Measurements from ENCODE around the gene SLC66A2.
"Not testable (repeated sequence)": the region's sequence is repeated elsewhere in the genome, so short reads cannot be mapped to it uniquely, and the experiment has no call there.

The SLC66A2 gene

GRCh38 chr18:79951545-79952455 is at the start of gene SLC66A2:
SLC66A2 (minus strand) TSS chr18:79951653; CDS start chr18:79950926, 727 bp downstream.
- peak; percentile 91 for DNase-seq (ENCODE audit: low spot score)

GRCh38 chr18:80000877-80001276 is 49.4 kb upstream of the SLC66A2 start:
- DNase-seq (ENCODE audit: low spot score), result no peak

GRCh38 chr18:79999701-80000100 is 48.2 kb upstream of the SLC66A2 start:
- DNase-seq (ENCODE audit: low spot score), result not testable (repeated sequence)

GRCh38 chr18:79991494-79991893 is 40.0 kb upstream of the SLC66A2 start:
- DNase-seq (ENCODE audit: low spot score), result no peak

- DNase-seq (ENCODE audit: low spot score), result no peak
Measured at GRCh38 chr18:79989195-79989497, 37.7 kb upstream of the SLC66A2 start.

GRCh38 chr18:79988451-79989194 is 37.2 kb upstream of the SLC66A2 start, which contains the start of gene TXNL4A:
TXNL4A (minus strand) TSS chr18:79988563; CDS start chr18:79988392, 171 bp downstream.
- DNase-seq (ENCODE audit: low spot score), result peak; percentile 94

GRCh38 chr18:79988071-79988450 is 36.6 kb upstream of the SLC66A2 start:
- peak; percentile 65 for DNase-seq (ENCODE audit: low spot score)

GRCh38 chr18:79987566-79987965 is 36.1 kb upstream of the SLC66A2 start:
- DNase-seq (ENCODE audit: low spot score), result no peak

- DNase-seq (ENCODE audit: low spot score), result no peak
Measured at GRCh38 chr18:79986726-79987125, 35.3 kb upstream of the SLC66A2 start.

- DNase-seq (ENCODE audit: low spot score), result no peak
Measured at GRCh38 chr18:79985172-79985571, 33.7 kb upstream of the SLC66A2 start.

GRCh38 chr18:79983793-79984192 is 32.3 kb upstream of the SLC66A2 start:
- no peak for DNase-seq (ENCODE audit: low spot score)

GRCh38 chr18:79983253-79983652 is 31.8 kb upstream of the SLC66A2 start:
- no peak for DNase-seq (ENCODE audit: low spot score)

GRCh38 chr18:79982736-79983135 is 31.3 kb upstream of the SLC66A2 start:
- DNase-seq (ENCODE audit: low spot score), result peak; percentile 79

GRCh38 chr18:79980585-79980984 is 29.1 kb upstream of the SLC66A2 start:
- DNase-seq (ENCODE audit: low spot score), result no peak

GRCh38 chr18:79979843-79980242 is 28.4 kb upstream of the SLC66A2 start:
- DNase-seq (ENCODE audit: low spot score), result no peak

- no peak for DNase-seq (ENCODE audit: low spot score)
Measured at GRCh38 chr18:79975985-79976680, 24.7 kb upstream of the SLC66A2 start.

- no peak for DNase-seq (ENCODE audit: low spot score)
Measured at GRCh38 chr18:79975043-79975442, 23.6 kb upstream of the SLC66A2 start.

- no peak for DNase-seq (ENCODE audit: low spot score)
Measured at GRCh38 chr18:79974025-79974654, 22.7 kb upstream of the SLC66A2 start.

GRCh38 chr18:79973517-79973916 is 22.1 kb upstream of the SLC66A2 start:
- no peak for DNase-seq (ENCODE audit: low spot score)

GRCh38 chr18:79972720-79973119 is 21.3 kb upstream of the SLC66A2 start:
- DNase-seq (ENCODE audit: low spot score), result no peak

GRCh38 chr18:79971986-79972385 is 20.5 kb upstream of the SLC66A2 start:
- DNase-seq (ENCODE audit: low spot score), result no peak

Measured in Ammon's horn (tissue), 1 donor.